ENCODE results near the gene CBFA2T2. TPM values are rescaled to one million over a fixed set of nuclear protein-coding genes. Genes with fewer than 3 reads are reported as not detected.

CBFA2T2 gene
- total RNA-seq, 2 experiments from 2014 or later, result 10.2 to 10.9 TPM

DNA sequence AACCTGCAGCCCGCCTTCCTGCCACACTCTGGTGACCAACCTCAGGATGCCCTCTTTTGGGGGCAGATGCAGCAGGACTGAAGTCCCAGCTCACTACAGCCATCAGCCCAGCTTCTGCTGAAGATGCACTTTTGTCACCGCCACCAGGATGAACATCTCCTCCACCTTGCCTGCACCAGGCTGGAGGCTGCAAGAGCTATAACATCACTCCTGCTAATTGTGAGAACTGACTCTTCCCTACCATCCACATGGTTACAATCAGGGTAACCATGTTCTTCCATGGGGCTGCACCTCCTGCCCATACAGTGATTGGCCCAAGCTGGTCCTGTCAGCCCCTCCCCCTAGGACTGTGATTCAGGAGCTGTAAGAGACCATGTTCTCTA, 174.9 kb downstream of the CBFA2T2 start:
- Mint-ChIP-seq H3K4me1 (ENCODE audit: low read depth) (peaks cover 37% of the 10 kb centered on the region), H3K27ac (peak overlapping the region; percentile 72), H3K9me3 (no peaks in the 10 kb centered on the region), H3K36me3 (ENCODE audit: low read depth) (peaks cover 10% of the 10 kb centered on the region), H3K27me3 (no peaks in the 10 kb centered on the region), H3K4me3 (peak overlapping the region; percentile 67)
- peak; percentile 36 for DNase-seq
- ATAC-seq, result no peak
- CTCF ChIA-PET, result interaction anchor here (0.7 to 4.7 kb wide), 5 partner anchors 12 to 220 kb away, joined by 3 to 30 read pairs (median 4); partner anchors contain the start of gene SNTA1
- intact Hi-C loops (cut with micrococcal nuclease), result loop anchor here (5.0 kb wide), 2 partner anchors 68 to 207 kb away; partner anchors contain the start of gene ZNF341
- TF ChIP-seq, protein P1, sequence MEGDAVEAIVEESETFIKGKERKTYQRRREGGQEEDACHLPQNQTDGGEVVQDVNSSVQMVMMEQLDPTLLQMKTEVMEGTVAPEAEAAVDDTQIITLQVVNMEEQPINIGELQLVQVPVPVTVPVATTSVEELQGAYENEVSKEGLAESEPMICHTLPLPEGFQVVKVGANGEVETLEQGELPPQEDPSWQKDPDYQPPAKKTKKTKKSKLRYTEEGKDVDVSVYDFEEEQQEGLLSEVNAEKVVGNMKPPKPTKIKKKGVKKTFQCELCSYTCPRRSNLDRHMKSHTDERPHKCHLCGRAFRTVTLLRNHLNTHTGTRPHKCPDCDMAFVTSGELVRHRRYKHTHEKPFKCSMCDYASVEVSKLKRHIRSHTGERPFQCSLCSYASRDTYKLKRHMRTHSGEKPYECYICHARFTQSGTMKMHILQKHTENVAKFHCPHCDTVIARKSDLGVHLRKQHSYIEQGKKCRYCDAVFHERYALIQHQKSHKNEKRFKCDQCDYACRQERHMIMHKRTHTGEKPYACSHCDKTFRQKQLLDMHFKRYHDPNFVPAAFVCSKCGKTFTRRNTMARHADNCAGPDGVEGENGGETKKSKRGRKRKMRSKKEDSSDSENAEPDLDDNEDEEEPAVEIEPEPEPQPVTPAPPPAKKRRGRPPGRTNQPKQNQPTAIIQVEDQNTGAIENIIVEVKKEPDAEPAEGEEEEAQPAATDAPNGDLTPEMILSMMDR (IDR thresholded peaks at IDR 0.05), result no peak
- POLR2A ChIA-PET, result interaction anchor here (0.6 to 15.4 kb wide), 6 partner anchors 8 to 222 kb away, joined by 3 to 262 read pairs (median 6); partner anchors contain the start of gene NECAB3

DNA sequence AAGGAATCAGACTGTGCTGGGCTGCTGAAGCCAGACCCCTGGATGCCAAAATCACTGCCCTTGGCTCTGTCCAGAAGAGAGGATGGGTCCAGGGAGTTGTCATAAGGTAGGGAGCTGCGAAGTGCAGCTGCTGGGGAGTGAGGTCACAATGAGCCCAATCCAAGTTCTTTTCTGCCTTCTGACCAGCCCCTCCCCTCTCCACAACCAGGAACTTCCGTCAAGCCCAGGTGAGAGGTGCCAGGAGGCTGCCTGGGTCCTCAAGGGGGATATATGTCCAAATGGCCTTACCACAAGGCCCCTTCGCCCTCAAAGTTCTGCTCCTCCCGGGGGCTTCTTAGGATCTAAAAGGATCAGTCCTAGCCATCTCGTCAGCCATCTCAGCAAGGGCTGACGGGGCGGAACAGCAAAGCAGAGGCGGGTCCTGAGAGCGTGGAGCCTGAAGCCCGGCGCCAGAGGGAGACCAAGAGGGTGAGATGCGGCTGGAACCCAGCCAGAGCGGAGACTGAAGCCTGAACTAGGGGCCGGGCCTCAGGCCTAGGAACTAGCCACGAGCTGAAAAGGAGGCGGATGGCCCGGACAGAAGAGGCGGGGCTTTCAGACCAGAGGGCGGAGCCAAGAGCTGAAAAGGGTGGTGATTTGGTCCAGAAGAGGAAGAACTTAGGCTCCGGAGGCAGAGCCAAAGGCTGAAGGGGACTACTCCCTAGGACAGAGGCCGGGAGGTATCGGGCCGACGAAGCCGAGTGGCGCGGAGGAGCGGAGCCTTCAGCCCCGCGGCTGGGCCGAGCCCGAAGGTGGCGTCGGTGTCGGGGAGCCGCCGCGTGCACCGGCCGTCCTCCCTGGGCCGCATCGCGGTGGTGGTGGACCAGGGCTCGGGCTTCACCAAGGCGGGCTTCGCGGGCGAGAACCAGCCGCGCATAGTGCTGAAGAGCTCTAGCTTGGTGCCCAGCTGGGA, 176.7 kb downstream of the CBFA2T2 start, which contains the start of gene ACTL10:
TSS of gene ACTL10 (plus strand) at position 651 of the 952 bp plus-strand sequence. CDS start 555 bp downstream, outside the sequence.
- POLR2A ChIA-PET, result interaction anchor here (0.8 to 15.4 kb wide), 10 partner anchors 9 to 223 kb away, joined by 3 to 262 read pairs (median 7); partner anchors contain the start of genes NECAB3, PXMP4, SNTA1 and ZNF341
- H3K4me3 Mint-ChIP-seq, result peak within 1 kb of the TSS; percentile 83
- ATAC-seq (peak; percentile 70), DNase-seq (peak; percentile 93)
- H3K4me1 Mint-ChIP-seq (ENCODE audit: low read depth), result peaks cover 37% of the 10 kb centered on the region
- intact Hi-C loops (cut with micrococcal nuclease), result loop anchor here (5.0 kb wide), 2 partner anchors 66 to 209 kb away; partner anchors contain the start of gene ZNF341
- H3K9me3 Mint-ChIP-seq, result no peaks in the 10 kb centered on the region
- TF ChIP-seq, protein P1 (IDR thresholded peaks at IDR 0.05), result no peak
- peaks cover 10% of the 10 kb centered on the region for H3K36me3 Mint-ChIP-seq (ENCODE audit: low read depth)
- H3K27me3 Mint-ChIP-seq, result no peaks in the 10 kb centered on the region
- peak within 1 kb of the TSS; percentile 90 for H3K27ac Mint-ChIP-seq
- CTCF ChIA-PET, result interaction anchor here (0.7 to 5.3 kb wide), 19 partner anchors 9 to 266 kb away, joined by 3 to 71 read pairs (median 7); partner anchors contain the start of genes CBFA2T2, CDK5RAP1, SNTA1 and ZNF341

DNA sequence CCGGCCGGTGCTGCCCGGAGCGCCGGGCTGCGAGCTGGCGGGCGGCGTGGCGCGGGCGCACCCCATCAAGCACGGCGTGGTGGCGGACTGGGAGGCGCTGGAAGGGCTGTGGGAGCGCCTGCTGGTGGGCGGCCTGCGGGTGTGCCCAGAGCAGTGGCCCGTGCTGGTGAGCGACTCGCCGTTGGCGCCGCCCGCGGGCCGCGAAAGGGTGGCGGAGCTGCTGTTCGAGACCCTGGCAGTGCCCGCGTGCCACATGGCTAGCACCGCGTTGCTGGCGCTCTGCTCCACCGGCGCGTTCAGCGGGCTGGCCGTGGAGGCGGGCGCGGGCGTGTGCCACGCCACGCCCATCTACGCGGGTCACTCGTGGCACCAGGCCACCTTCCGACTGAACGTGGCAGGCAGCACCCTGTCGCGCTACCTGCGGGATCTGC, 177.4 kb downstream of the CBFA2T2 start:
- no peaks in the 10 kb centered on the region for H3K9me3 Mint-ChIP-seq
- peaks cover 37% of the 10 kb centered on the region for H3K4me1 Mint-ChIP-seq (ENCODE audit: low read depth)
- TF ChIP-seq, protein P1 (IDR thresholded peaks at IDR 0.05), result no peak
- CTCF ChIA-PET, result interaction anchor here (0.6 to 5.3 kb wide), 31 partner anchors 8 to 446 kb away, joined by 3 to 71 read pairs (median 5); partner anchors contain the start of genes CBFA2T2, CDK5RAP1, PXMP4 and SNTA1
- intact Hi-C loops (cut with micrococcal nuclease), result loop anchor here (5.0 kb wide), 2 partner anchors 65 to 210 kb away; partner anchors contain the start of gene ZNF341
- H3K4me3 Mint-ChIP-seq, result peak overlapping the region; percentile 83
- peak; percentile 3 for ATAC-seq
- H3K27ac Mint-ChIP-seq, result peak overlapping the region; percentile 84
- H3K36me3 Mint-ChIP-seq (ENCODE audit: low read depth), result peaks cover 10% of the 10 kb centered on the region
- no peaks in the 10 kb centered on the region for H3K27me3 Mint-ChIP-seq
- peak; percentile 56 for DNase-seq
- POLR2A ChIA-PET, result interaction anchor here (0.8 to 15.4 kb wide), 13 partner anchors 10 to 251 kb away, joined by 3 to 262 read pairs (median 4); partner anchors contain the start of genes NECAB3, PXMP4, SNTA1 and ZNF341

DNA sequence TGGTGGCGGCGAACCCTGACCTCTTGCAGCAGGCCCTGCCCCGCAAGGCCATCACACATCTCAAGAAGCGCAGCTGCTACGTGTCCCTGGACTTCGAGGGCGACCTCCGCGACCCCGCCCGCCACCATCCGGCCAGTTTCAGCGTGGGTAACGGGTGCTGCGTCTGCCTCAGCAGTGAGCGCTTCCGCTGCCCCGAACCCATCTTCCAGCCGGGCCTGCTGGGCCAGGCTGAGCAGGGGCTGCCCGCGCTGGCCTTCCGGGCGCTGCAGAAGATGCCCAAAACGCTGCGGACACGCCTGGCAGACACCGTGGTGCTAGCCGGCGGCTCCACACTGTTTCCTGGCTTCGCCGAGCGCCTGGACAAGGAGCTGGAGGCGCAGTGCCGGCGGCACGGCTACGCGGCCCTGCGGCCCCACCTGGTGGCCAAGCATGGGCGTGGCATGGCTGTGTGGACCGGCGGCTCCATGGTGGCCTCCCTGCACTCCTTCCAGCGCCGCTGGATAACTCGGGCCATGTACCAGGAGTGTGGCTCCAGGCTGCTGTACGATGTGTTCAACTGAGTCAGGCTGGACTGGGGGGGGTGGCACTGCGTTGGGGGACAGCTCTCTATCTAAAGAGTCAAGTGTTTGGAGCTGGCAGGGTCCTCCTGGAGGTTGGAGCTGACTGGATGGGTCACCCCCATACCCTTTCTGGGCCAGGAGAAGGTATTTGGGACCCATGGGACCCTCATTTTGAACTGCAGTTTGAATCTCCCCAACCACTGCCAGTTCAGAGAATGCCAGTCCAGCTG, 178.0 kb downstream of the CBFA2T2 start:
- CTCF ChIA-PET, result interaction anchor here (0.6 to 5.3 kb wide), 36 partner anchors 7 to 445 kb away, joined by 3 to 71 read pairs (median 5); partner anchors contain the start of genes CBFA2T2, CDK5RAP1, PXMP4 and SNTA1
- H3K4me1 Mint-ChIP-seq (ENCODE audit: low read depth), result peaks cover 32% of the 10 kb centered on the region
- no peaks in the 10 kb centered on the region for H3K9me3 Mint-ChIP-seq
- ATAC-seq (peak; percentile 63), DNase-seq (peak; percentile 82)
- no peaks in the 10 kb centered on the region for H3K27me3 Mint-ChIP-seq
- peaks cover 10% of the 10 kb centered on the region for H3K36me3 Mint-ChIP-seq (ENCODE audit: low read depth)
- intact Hi-C loops (cut with micrococcal nuclease), result loop anchor here (5.0 kb wide), 2 partner anchors 64 to 211 kb away; partner anchors contain the start of gene ZNF341
- H3K4me3 Mint-ChIP-seq, result peak overlapping the region; percentile 83
- peak overlapping the region; percentile 84 for H3K27ac Mint-ChIP-seq
- TF ChIP-seq, protein P1 (IDR thresholded peaks at IDR 0.05), result peak; percentile 86
- POLR2A ChIA-PET, result interaction anchor here (0.7 to 15.4 kb wide), 16 partner anchors 10 to 252 kb away, joined by 3 to 262 read pairs (median 3); partner anchors contain the start of genes NECAB3, PXMP4, SNTA1 and ZNF341
